HS-5 (cell line): ENCODE data around the gene NXF1.
A peak's percentile ranks its signal among the peaks of the same experiment; 100 is the strongest.
"Not testable (repeated sequence)": the region's sequence is repeated elsewhere in the genome, so short reads cannot be mapped to it uniquely, and the experiment has no call there.

Source experiments
- DNase-seq: peaks from one replicate; pipeline ENCODE4 v3.0.0-alpha.2; 2012; ENCODE audit warnings: low read depth

The NXF1 gene

GRCh38 chr11:62787005-62787759 lies 18.1 kb downstream of the NXF1 start, which contains the start of gene TMEM179B:
TMEM179B (plus strand) TSS chr11:62787402; CDS start chr11:62787432, 30 bp downstream.
- DNase-seq, result peak; percentile 92

GRCh38 chr11:62786318-62787004 lies 18.8 kb downstream of the NXF1 start:
- no peak for DNase-seq

- no peak for DNase-seq
Measured at GRCh38 chr11:62782753-62783152, 22.5 kb downstream of the NXF1 start.

- no peak for DNase-seq
Measured at GRCh38 chr11:62778441-62778840, 26.8 kb downstream of the NXF1 start.

- no peak for DNase-seq
Measured at GRCh38 chr11:62777389-62777788, 27.9 kb downstream of the NXF1 start.

- no peak for DNase-seq
Measured at GRCh38 chr11:62775646-62776045, 29.6 kb downstream of the NXF1 start.

GRCh38 chr11:62774407-62774806 lies 30.8 kb downstream of the NXF1 start:
- no peak for DNase-seq

- DNase-seq, result peak; percentile 92
Measured at GRCh38 chr11:62771144-62772021, 33.9 kb downstream of the NXF1 start, which contains the start of gene TAF6L. TAF6L (plus strand) TSS chr11:62771396; CDS start chr11:62775784, 4,388 bp downstream.

GRCh38 chr11:62770778-62771143 lies 34.5 kb downstream of the NXF1 start:
- no peak for DNase-seq

GRCh38 chr11:62760867-62761227 lies 44.4 kb downstream of the NXF1 start:
- not testable (repeated sequence) for DNase-seq

GRCh38 chr11:62757846-62758788 lies 47.1 kb downstream of the NXF1 start:
- DNase-seq, result no peak

- no peak for DNase-seq
Measured at GRCh38 chr11:62755086-62755615, 50.1 kb downstream of the NXF1 start.

- peak; percentile 98 for DNase-seq
Measured at GRCh38 chr11:62753736-62754603, 51.3 kb downstream of the NXF1 start, which contains the start of gene ZBTB3. ZBTB3 (minus strand) TSS chr11:62754160; CDS start chr11:62753664, 496 bp downstream.

GRCh38 chr11:62752994-62753735 lies 52.1 kb downstream of the NXF1 start:
- no peak for DNase-seq

GRCh38 chr11:62752177-62752785 lies 53.0 kb downstream of the NXF1 start:
- DNase-seq, result no peak

- DNase-seq, result not testable (repeated sequence)
Measured at GRCh38 chr11:62749931-62750330, 55.3 kb downstream of the NXF1 start.

- DNase-seq, result no peak
Measured at GRCh38 chr11:62747475-62748160, 57.6 kb downstream of the NXF1 start.
